CD14-positive monocyte (primary cell): Measurements from ENCODE around the gene NTRK2. TPM values are rescaled to one million over a fixed set of nuclear protein-coding genes. Genes with fewer than 3 reads are reported as not detected.

Experiments
- DNase-seq, 3 donors: peaks; one replicate each; pipeline ENCODE4 v3.0.0-alpha.2; 2011 to 2022
- H2AFZ ChIP-seq: 2 replicates; pipeline ENCODE4 v1.6.0; 2012; ENCODE audit warnings: mild to moderate bottlenecking, low read depth, low read length, inconsistent platforms; ENCODE audit not compliant: insufficient read depth, poor library complexity, severe bottlenecking
- H3K27ac ChIP-seq, 2 donors: 1 replicate in 1 of 2; 2 replicates in 1 of 2; pipeline ENCODE4 v1.5.1; 2012 to 2013; ENCODE audit warnings: low read length in 2 of 2, control low read depth in 1 of 2, inconsistent platforms in 1 of 2, low read depth in 1 of 2, mild to moderate bottlenecking in 1 of 2
- H3K27me3 ChIP-seq, 2 donors: one replicate each; pipeline versions ENCODE4 v1.6.0 to v1.6.1; 2011 to 2013; ENCODE audit warnings: low read length in 2 of 2; ENCODE audit not compliant: control insufficient read depth in 2 of 2, insufficient read depth in 2 of 2
- H3K36me3 ChIP-seq, 2 donors: replicated peaks in 1 of 2; 1 replicate in 1 of 2; 2 replicates in 1 of 2; pipeline versions ENCODE4 v1.5.1 to v1.6.1; 2012 to 2013; ENCODE audit warnings: low read length in 2 of 2, control low read depth in 1 of 2, inconsistent platforms in 1 of 2, mild to moderate bottlenecking in 1 of 2; ENCODE audit not compliant: insufficient read depth in 2 of 2, control insufficient read depth in 1 of 2
- H3K4me1 ChIP-seq, 2 donors: 1 replicate in 1 of 2; 2 replicates in 1 of 2; pipeline versions ENCODE4 v1.5.1 to v1.6.1; 2012 to 2013; ENCODE audit warnings: low read length in 2 of 2, control low read depth in 1 of 2, inconsistent platforms in 1 of 2, mild to moderate bottlenecking in 1 of 2, moderate library complexity in 1 of 2; ENCODE audit not compliant: insufficient read depth in 2 of 2, control insufficient read depth in 1 of 2
- H3K4me2 ChIP-seq: replicated peaks from 2 replicates; pipeline ENCODE3; 2012; ENCODE audit warnings: low read length, moderate library complexity, mild to moderate bottlenecking; ENCODE audit not compliant: poor library complexity, severe bottlenecking; ENCODE audit errors: extremely low read depth
- H3K4me3 ChIP-seq, 3 experiments: fragments of 200-600 bp in 1 of 3; sonication (generic) in 1 of 3; replicated peaks in 1 of 3; 1 replicate in 2 of 3; 2 replicates in 1 of 3; pipeline ENCODE4 v1.5.1; 2011 to 2013; ENCODE audit warnings: low read length in 3 of 3, mild to moderate bottlenecking in 3 of 3, control low read depth in 2 of 3, low read depth in 2 of 3, inconsistent platforms in 1 of 3, moderate library complexity in 1 of 3
- H3K79me2 ChIP-seq: 2 replicates; pipeline ENCODE4 v1.6.0; 2012; ENCODE audit warnings: mild to moderate bottlenecking, control low read depth, inconsistent platforms, low read length, moderate library complexity; ENCODE audit not compliant: insufficient read depth
- H3K9ac ChIP-seq: 2 replicates; pipeline ENCODE4 v1.6.0; 2017; ENCODE audit warnings: low read length, mild to moderate bottlenecking; ENCODE audit not compliant: insufficient read depth, poor library complexity, severe bottlenecking
- H3K9me3 ChIP-seq, 2 donors: replicated peaks in 1 of 2; 1 replicate in 1 of 2; 2 replicates in 1 of 2; pipeline versions ENCODE4 v1.5.1 to v1.6.1; 2012 to 2013; ENCODE audit warnings: low read length in 2 of 2, control low read depth in 1 of 2; ENCODE audit not compliant: control insufficient read depth in 1 of 2, insufficient read depth in 1 of 2
- H4K20me1 ChIP-seq: 2 replicates; pipeline ENCODE4 v1.6.0; 2012; ENCODE audit warnings: mild to moderate bottlenecking, low read length, control low read depth, moderate library complexity; ENCODE audit not compliant: insufficient read depth
- H3K27ac Mint-ChIP-seq, 7 donors: one replicate each; pipeline ENCODE4 v1.8.0; 2020; ENCODE audit warnings: mild to moderate bottlenecking in 7 of 7, mixed read lengths in 7 of 7, moderate library complexity in 6 of 7, inconsistent platforms in 2 of 7
- H3K27me3 Mint-ChIP-seq, 3 donors: one replicate each; pipeline ENCODE4 v1.8.0; 2021 to 2022; ENCODE audit warnings: low read depth in 3 of 3, mild to moderate bottlenecking in 3 of 3, mixed read lengths in 3 of 3, moderate library complexity in 3 of 3, inconsistent platforms in 1 of 3
- H3K36me3 Mint-ChIP-seq, 2 donors: one replicate each; pipeline ENCODE4 v1.8.0; 2020; ENCODE audit warnings: mixed read lengths in 2 of 2, inconsistent platforms in 1 of 2, mild to moderate bottlenecking in 1 of 2
- H3K4me1 Mint-ChIP-seq: one replicate; pipeline ENCODE4 v1.8.0; 2020; ENCODE audit warnings: mild to moderate bottlenecking, mixed read lengths
- H3K4me3 Mint-ChIP-seq, 2 donors: one replicate each; pipeline ENCODE4 v1.8.0; 2020; ENCODE audit warnings: mild to moderate bottlenecking in 2 of 2, mixed read lengths in 2 of 2, moderate library complexity in 1 of 2
- H3K9me3 Mint-ChIP-seq, 7 donors: one replicate each; pipeline ENCODE4 v1.8.0; 2020 to 2022; ENCODE audit warnings: mixed read lengths in 7 of 7, mild to moderate bottlenecking in 6 of 7, moderate library complexity in 6 of 7, inconsistent platforms in 2 of 7
- WGBS: methylation state at CpG from one replicate; pipeline ENCODE4 v1.1.5; 2013; ENCODE audit warnings: missing lambda C conversion rate; ENCODE audit not compliant: insufficient coverage; 5-methylcytosine and 5-hydroxymethylcytosine counted together
- intact Hi-C, 2 donors: fragments of 100-400 bp; cut with micrococcal nuclease; formaldehyde crosslinking; loops; one replicate each; pipeline versions ENCODE4 v1.15.0 to v1.15.1; 2023
- polyA plus RNA-seq, 3 donors: library from polyadenylated mRNA; depleted of rRNA in 1 of 3; unstranded in 2 of 3; stranded (reverse) in 1 of 3; fragments of 300-500 nt in 2 of 3; fragments of >200 nt in 1 of 3; fragmentation: Illumina TruSeq in 2 of 3; gene quantifications; 1 replicate in 2 of 3; 2 replicates in 1 of 3; pipeline ENCODE4 v1.2.3, GENCODE V29; 2012 to 2021
- TF ChIP-seq, protein P1 (sequence below): fragments of 200-600 bp; IDR thresholded peaks from one replicate; pipeline ENCODE4 v1.8.0; 2022; ENCODE audit warnings: antibody characterized with exemption, mild to moderate bottlenecking

Gene NTRK2
- polyA plus RNA-seq, 3 donors: not detected

DNA sequence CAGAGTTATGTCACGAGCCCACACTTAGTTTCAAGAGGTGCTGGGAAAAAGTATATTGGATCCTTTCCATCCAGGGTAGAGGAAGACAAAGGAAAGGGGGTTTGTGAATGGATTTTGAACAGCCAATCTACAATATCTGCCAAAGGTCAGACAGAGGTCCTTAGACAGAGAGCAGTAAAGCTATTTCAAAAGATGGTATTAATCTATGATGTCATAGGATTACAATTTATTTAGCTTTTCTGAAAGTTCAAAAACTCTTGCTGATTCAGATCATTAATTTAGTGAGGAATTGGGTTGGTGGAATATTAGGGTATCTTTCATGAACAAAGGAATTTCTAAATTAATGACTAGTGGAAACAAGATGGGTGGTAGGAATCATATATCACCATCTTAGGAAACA lies 126.9 kb downstream of the NTRK2 start:
- WGBS: no CpG with 5 or more reads among the region's 1 CpG
- intact Hi-C loops: no loop called here

GRCh38 chr9:84799251-84799650 lies 129.7 kb downstream of the NTRK2 start:
- H3K9ac ChIP-seq: no peak overlapping the region
- H3K36me3 Mint-ChIP-seq: no peaks in the 10 kb centered on the region
- TF ChIP-seq, protein P1, sequence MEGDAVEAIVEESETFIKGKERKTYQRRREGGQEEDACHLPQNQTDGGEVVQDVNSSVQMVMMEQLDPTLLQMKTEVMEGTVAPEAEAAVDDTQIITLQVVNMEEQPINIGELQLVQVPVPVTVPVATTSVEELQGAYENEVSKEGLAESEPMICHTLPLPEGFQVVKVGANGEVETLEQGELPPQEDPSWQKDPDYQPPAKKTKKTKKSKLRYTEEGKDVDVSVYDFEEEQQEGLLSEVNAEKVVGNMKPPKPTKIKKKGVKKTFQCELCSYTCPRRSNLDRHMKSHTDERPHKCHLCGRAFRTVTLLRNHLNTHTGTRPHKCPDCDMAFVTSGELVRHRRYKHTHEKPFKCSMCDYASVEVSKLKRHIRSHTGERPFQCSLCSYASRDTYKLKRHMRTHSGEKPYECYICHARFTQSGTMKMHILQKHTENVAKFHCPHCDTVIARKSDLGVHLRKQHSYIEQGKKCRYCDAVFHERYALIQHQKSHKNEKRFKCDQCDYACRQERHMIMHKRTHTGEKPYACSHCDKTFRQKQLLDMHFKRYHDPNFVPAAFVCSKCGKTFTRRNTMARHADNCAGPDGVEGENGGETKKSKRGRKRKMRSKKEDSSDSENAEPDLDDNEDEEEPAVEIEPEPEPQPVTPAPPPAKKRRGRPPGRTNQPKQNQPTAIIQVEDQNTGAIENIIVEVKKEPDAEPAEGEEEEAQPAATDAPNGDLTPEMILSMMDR: no peak
- H3K27me3 ChIP-seq: no peaks in the 10 kb centered on the region
- H3K4me2 ChIP-seq: no peak overlapping the region
- H3K4me3 Mint-ChIP-seq: no peak overlapping the region
- no peaks in the 10 kb centered on the region for H3K4me1 Mint-ChIP-seq
- H3K4me1 ChIP-seq: no peaks in the 10 kb centered on the region
- no peaks in the 10 kb centered on the region for H3K9me3 ChIP-seq
- H3K27ac ChIP-seq: no peak overlapping the region
- intact Hi-C loops: no loop called here
- peaks cover 0 to 2% (median 0%) of the 10 kb centered on the region in 7 donors for H3K9me3 Mint-ChIP-seq
- H2AFZ ChIP-seq: no peak overlapping the region
- no peaks in the 10 kb centered on the region for H3K79me2 ChIP-seq
- no peak overlapping the region for H3K27ac Mint-ChIP-seq
- no peaks in the 10 kb centered on the region for H3K36me3 ChIP-seq
- DNase-seq: no peak
- no peaks in the 10 kb centered on the region for H4K20me1 ChIP-seq
- H3K27me3 Mint-ChIP-seq: peaks cover 0 to 5% (median 3%) of the 10 kb centered on the region in 3 donors
- no CpG with 5 or more reads among the region's 2 CpGs for WGBS
- H3K4me3 ChIP-seq: no peak overlapping the region

More for the DNA sequence above, 126.9 kb downstream of the NTRK2 start:
- H3K4me2 ChIP-seq: no peak overlapping the region
- no peaks in the 10 kb centered on the region for H3K9me3 ChIP-seq
- H2AFZ ChIP-seq: no peak overlapping the region
- no peaks in the 10 kb centered on the region for H3K79me2 ChIP-seq
- TF ChIP-seq, protein P1: no peak
- H3K27ac ChIP-seq: no peak overlapping the region
- H3K4me3 ChIP-seq: no peak overlapping the region
- no peaks in the 10 kb centered on the region for H3K4me1 Mint-ChIP-seq
- H3K27ac Mint-ChIP-seq: no peak overlapping the region
- no peak for DNase-seq
- no peaks in the 10 kb centered on the region for H3K4me1 ChIP-seq
- H3K9ac ChIP-seq: no peak overlapping the region
- peaks cover 0 to 6% (median 4%) of the 10 kb centered on the region in 3 donors for H3K27me3 Mint-ChIP-seq
- H3K4me3 Mint-ChIP-seq: no peak overlapping the region
- H3K36me3 Mint-ChIP-seq: no peaks in the 10 kb centered on the region
- H3K36me3 ChIP-seq: no peaks in the 10 kb centered on the region
- no peaks in the 10 kb centered on the region for H4K20me1 ChIP-seq
- no peaks in the 10 kb centered on the region for H3K27me3 ChIP-seq
- H3K9me3 Mint-ChIP-seq: peaks cover 0 to 6% (median 0%) of the 10 kb centered on the region in 7 donors
